Measurements from ENCODE around the gene TSSC4.

The TSSC4 gene

GRCh38 chr11:2450321-2451041, 49.9 kb downstream of the TSSC4 start:
- DNase-seq = no peak

DNA sequence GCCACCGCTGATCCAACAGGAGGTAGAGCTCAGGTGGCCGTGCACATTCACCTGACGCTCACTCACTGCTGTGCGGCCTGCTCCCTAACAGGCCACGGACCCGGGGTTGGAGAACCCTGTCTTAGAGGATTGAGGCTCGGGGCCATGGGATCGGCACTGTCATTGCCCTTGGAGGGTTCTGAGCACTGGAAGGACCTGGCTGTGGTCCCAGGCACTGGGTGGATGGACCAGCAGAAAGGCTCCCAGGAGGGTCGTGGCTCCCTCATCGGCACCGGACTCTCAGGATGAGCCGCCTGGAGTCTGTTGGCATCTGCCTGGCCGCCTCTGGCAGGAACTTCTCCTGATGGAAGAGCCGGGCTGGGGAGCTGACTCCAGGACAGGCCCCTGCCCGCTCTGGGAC, 50.8 kb downstream of the TSSC4 start:
- no peak for DNase-seq

DNA sequence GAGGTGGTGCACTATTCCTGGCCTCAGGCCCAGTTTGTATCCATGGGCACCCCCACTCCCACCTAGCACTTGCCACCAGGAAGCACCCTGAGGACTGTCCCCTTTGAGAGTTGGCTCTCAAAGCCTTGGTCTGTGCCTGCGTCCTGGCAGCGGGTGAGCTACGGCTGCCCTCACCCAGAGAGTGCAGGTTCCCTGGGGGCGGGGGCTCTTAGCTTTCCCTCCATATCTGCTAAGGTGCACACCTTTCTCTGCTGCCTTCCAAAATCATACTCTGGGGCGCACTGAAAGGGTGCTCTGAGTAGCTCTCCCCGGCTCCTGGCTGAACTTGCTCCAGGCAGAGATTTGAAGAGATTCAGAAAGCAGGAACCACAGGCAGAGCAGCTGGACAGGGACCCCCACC, 51.4 kb downstream of the TSSC4 start:
- DNase-seq = no peak

DNA sequence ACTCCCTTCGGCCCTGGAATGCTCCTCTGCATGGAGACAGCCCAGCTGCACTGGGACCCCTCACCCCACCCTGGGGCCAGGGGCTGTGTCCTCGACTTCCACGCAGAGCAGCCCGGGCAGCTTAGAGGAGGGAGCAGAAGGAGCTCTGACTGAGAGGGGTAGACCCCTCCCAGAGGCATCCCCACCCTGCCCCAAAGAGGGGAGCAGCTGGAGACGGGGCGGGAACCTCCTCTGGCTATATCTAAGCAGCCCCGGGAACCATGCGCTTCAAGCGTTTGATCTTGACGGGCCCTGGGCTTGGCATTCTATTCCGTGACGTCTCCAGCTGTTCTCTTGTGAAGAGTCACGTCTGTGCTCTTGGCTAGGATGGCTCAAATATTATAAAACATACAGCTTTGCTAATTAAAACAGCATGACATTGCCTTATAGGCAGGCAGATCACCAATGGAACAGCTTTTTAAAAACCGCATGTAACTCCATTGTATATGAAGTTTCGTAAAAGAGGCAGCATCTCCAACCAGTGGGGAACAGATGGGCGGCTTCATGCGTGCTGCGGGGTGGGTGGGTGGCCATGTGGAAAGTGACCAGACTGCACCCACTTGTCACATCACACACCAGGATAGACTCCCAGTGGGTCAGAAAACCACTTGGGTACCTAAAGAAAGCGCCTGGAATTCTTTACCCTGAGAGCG, 51.9 kb downstream of the TSSC4 start:
- no peak for DNase-seq

DNA sequence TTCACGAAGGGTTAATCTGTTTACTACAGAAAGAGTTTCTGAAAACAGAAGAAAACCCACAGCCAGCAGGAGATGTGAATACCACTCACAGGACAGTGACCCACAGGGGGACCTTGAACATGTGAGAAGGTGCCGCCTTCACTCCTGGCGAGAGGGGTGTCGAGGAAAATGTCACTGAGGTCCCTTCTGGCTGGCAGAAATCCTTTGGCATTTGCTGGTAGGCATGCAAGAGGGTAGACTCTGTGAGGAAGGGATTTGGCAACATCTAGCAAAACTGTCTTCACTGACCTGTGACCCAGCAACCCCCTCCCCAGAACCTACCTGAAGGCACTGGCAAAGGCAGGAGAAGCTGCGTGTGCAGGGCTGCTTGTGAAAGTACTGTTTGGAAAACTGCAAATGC, 52.9 kb downstream of the TSSC4 start:
- DNase-seq = no peak

Measured in suppressor macrophage treated with lipopolysaccharide for 4 hours (primary cell).